HL-60/S4 treated with phorbol 12-myristate 13-acetate at 8.2 ng/mL for 4 days and 3 days (cell line): ENCODE results near the gene TEDC1.

Source experiments
- in situ Hi-C: fragments of 300-500 bp; cut with MboI; formaldehyde crosslinking; loops from 2 replicates; pipeline ENCODE4 v1.15.0; 2022; ENCODE audit warnings: low sequenced_read_pairs

TEDC1 gene

GRCh38 chr14:105483300-105484068 is 7.6 kb upstream of the TEDC1 start:
- in situ Hi-C loops: loop anchor here (10.0 kb wide), 1 partner anchor 109 kb away; no protein-coding TSS in a partner anchor

GRCh38 chr14:105484069-105484996 is 6.7 kb upstream of the TEDC1 start:
- in situ Hi-C loops: loop anchor here (10.0 kb wide), 1 partner anchor 110 kb away; no protein-coding TSS in a partner anchor

DNA sequence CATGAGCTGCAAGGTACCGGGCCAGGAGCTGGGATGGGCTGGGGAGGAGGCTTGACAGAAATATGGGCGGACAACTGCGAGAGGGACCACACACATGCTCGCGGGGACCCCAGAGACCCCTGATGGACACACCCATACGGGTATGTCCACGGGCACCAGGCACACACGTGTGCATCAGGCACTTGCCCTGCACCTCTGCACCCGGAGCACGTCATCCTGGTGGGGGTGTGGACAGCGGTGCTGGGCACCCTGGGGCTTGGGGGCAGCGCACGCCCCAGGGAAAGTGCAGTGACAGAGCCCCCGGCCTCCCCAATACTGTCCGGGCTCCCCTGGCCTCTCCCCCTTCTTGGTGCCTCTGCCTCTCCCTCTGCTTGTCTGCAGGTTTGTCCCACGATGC is 6.1 kb upstream of the TEDC1 start:
- in situ Hi-C loops: loop anchor here (10.0 kb wide), 1 partner anchor 110 kb away; no protein-coding TSS in a partner anchor

GRCh38 chr14:105485739-105486162 is 5.3 kb upstream of the TEDC1 start:
- in situ Hi-C loops: loop anchor here (10.0 kb wide), 1 partner anchor 111 kb away; no protein-coding TSS in a partner anchor

DNA sequence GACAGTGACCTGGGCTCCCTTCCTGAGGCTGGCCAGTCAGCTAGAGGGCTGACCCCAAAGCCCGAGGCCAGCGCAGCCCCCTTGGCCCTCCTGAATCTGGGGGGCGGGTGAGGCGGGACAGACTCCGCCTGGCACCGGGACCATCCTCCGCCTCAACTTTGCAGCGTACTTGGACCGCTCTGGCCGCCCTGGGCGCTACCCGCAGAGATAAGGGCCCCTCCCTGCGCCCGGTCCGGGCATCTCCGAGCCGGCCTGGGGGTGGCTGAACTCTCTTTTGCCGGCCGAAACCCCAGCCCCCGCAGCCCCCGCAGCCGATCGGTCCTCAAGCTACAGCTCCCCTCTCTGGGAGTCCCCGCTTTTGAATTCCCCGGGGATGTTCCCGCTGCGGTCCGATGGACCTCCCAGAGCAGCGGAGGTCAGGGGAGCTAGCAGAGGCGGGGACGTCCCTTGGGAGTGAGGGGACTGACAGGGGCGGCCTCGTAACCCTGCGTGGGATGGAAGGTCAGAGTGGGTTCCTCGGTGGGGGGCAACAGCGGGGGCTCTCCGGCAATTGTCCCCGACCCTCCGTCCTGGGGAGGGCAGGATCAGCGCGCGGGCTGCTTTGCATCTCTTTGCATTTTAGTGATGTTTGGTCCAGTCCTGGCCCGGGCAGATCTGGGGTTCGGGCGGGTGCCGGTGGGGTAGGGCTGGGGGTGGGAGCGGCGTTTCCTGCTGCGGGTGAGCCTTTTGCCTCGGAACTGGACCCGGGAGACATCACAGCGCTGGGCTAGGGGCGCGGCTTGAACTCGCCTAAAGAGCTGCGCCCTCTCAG is 4.7 kb upstream of the TEDC1 start, which contains the start of gene CRIP1:
CRIP1 (plus strand) TSS at position 724 of the 811 bp plus-strand sequence. CDS start 374 bp downstream, outside the sequence.
- in situ Hi-C loops: loop anchor here (10.0 kb wide), 1 partner anchor 112 kb away; no protein-coding TSS in a partner anchor

- in situ Hi-C loops: loop anchor here (10.0 kb wide), 1 partner anchor 112 kb away; no protein-coding TSS in a partner anchor
Measured at GRCh38 chr14:105486974-105487448, 4.0 kb upstream of the TEDC1 start.

DNA sequence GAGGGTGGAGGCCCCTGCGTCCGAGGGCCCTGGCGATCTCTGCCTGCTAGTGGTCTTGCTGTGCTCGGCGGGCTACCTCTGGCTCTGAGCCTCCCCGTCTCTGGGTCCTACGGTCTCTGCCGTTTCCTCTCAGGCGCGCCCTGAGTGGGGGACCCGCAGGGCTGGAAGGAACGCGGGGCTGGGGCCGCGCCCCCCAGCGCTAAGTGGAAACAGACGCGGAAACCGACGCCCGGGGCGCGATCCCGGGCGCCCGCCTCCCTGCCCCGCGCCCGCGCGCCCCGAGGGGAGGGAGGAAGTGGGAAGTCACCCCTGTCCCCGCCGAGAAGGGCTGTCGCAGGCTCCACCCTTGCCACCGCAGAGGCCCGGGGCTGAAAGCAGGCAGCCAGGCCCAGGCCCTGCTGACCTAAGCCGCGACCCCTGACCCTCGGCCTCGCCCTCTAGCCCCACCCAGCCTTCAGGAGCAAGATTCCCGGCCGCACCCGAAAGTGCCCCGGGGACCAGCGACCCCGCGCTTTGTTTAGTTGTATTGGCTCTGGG is 3.5 kb upstream of the TEDC1 start:
- in situ Hi-C loops: loop anchor here (10.0 kb wide), 1 partner anchor 113 kb away; no protein-coding TSS in a partner anchor

GRCh38 chr14:105487986-105488777 is 2.9 kb upstream of the TEDC1 start:
- in situ Hi-C loops: loop anchor here (10.0 kb wide), 1 partner anchor 113 kb away; no protein-coding TSS in a partner anchor

- in situ Hi-C loops: loop anchor here (10.0 kb wide), 1 partner anchor 114 kb away; no protein-coding TSS in a partner anchor
Measured at GRCh38 chr14:105488781-105489541, 2.1 kb upstream of the TEDC1 start.

- in situ Hi-C loops: loop anchor here (10.0 kb wide), 1 partner anchor 115 kb away; no protein-coding TSS in a partner anchor
Measured at GRCh38 chr14:105489542-105490266, 1.3 kb upstream of the TEDC1 start.

DNA sequence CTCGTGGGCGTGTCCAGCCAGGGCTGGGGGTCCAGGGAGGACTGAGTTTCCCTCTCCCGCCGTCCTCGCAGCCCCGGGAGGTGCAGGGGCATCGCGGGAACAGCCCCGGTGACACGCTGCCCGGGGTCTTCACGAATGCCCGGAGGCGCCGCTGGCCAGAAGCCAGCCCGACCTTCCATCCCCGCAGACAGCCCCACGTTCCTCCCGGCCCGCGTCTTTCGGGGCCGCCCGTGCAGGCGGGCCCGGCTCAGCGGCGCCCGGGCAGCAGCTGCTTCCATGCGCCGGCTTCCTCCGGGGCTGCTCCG is 827 bp upstream of the TEDC1 start:
- in situ Hi-C loops: no loop called here

DNA sequence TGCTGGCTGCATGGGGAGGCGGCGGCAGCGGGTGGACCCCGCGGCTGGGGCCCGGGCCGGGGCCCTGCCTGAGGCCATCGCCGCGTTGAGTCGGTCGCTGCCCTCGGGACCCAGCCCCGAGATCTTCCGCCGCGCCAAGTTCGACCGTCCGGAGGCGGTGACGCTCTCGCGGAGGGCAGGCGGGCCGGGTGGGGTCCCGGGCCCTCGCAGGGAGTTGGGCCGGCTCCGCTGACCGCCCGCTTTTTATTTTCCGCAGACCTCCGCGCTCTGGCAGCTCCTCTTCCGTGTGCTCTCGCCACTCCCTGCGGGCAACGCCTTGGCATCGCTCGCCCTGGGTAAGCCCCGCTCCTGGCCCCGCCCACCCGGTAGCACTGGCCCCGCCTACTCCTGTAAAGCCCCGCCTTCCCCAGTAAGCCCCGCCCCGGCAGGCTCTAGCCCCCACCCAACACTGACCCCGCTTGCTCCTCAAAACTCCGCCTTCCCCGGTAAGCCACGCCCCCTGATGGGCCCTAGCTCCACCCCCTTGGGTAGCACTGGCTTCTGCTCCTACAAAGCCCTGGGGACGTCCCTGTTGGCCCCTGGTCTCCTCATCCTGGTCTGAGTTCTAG is 424 bp downstream of the TEDC1 start:
- in situ Hi-C loops: no loop called here

- in situ Hi-C loops: no loop called here
Measured at GRCh38 chr14:105492031-105492970, 1.3 kb downstream of the TEDC1 start.

GRCh38 chr14:105492971-105493871 is 2.2 kb downstream of the TEDC1 start:
- in situ Hi-C loops: no loop called here
